ENCODE results near the gene RNASEH1.

GRCh38 chr2:3598197-3598910, 40.2 kb upstream of the RNASEH1 start:
- TF ChIP-seq EP300 (IDR thresholded peaks at IDR 0.05) (no peak), CTCF (IDR thresholded peaks at IDR 0.05) (no peak), POLR2A (IDR thresholded peaks at IDR 0.05) (no peak)

Data from ovary (tissue), 3 donors.